ENCODE measurements around the gene CHL1.

- TF ChIP-seq EZH2 (IDR thresholded peaks at IDR 0.05; ENCODE audit: low read depth, unreplicated experiment) (no peak), CTCF (conservative IDR thresholded peaks at IDR 0.05; ENCODE audit: low read depth in 2 of 2) (no peak), POLR2AphosphoS5 (IDR thresholded peaks at IDR 0.05; ENCODE audit: low read depth) (no peak), ETS1 (IDR thresholded peaks at IDR 0.05) (no peak), EZH2phosphoT487 (IDR thresholded peaks at IDR 0.05; ENCODE audit: unreplicated experiment) (no peak), NANOG (IDR thresholded peaks at IDR 0.05; ENCODE audit: borderline replicate concordance) (no peak), JUNB (IDR thresholded peaks at IDR 0.05; ENCODE audit: unreplicated experiment) (no peak), REST (IDR thresholded peaks at IDR 0.05; ENCODE audit: unreplicated experiment) (no peak), CREB1 (CRISPR knock-in tag; IDR thresholded peaks at IDR 0.05; ENCODE audit: low read depth) (no peak)
Observed at GRCh38 chr3:307182-307581, 110.6 kb downstream of the CHL1 start.
